NCI-H2081 treated with DMSO at 0.1 percent for 48 hours (cell line): ENCODE measurements around the gene MRPL20.

ENCODE experiments used
- DNase-seq: peaks from one replicate; lab custom pipeline; 2025; lab: John Stamatoyannopoulos, UW

Gene MRPL20

DNA sequence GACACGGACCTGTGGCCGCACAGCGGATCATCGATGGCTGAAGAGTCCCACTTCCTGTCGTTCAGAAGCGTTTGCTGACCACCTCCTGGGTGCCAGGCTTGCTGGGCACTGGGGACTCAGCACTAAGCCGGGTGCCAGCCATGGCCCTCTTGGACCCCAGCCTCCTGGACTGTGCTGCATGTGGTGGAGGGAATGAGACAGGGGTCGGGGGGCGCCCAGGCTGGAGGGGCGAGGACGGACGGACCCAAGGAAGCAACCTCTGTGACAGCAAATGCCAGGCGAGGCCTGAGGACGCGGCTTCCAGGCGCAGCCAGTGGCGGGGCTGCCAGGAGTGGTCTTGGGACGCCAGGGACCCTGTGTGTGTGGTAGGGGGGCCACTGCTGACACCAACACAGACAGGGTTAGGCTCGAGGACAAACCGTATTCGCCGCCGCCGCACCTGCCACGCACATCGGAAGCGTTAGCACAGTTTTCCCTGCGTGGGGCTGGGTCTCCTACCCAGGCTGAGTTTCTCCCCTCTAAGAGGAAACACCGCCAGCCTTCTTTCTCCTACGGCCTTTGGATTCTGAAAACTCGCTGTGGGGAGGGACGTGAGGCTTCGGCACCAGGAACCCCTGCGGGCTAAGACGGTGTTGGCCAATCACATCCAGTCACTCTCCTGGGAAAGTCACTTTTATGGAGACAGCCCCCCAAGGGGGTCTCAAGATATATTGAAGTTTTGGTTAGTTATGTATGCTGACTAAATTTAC lies 45.7 kb downstream of the MRPL20 start:
- no peak for DNase-seq

DNA sequence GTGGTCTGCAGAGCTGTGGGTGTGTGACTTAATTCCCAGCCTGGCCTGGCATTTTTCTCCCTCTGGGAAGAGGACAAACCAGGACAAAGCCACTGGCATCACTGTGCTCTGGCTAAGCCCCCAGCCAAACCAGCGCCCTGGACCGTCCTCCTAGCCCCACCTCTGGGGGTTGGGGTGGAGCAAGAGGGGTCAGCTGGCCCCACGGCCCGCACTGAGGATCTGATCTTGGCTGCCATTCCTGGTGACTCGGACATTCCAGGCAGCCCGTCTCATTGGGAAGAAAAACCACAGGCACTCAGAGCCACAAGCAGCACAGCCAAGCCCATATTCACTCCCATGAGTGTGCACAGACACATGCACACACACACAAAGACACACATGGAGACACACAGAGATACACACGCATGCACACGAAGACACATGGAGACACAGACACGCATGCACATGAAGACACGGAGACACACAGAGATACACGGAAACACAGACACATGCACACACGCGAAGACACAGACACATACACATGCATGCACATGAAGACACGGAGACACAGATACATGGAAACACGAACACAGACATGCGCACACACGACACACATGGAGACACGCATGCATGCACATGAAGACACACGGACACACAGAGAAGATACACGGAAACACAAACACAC lies 46.5 kb downstream of the MRPL20 start:
- no peak for DNase-seq

DNA sequence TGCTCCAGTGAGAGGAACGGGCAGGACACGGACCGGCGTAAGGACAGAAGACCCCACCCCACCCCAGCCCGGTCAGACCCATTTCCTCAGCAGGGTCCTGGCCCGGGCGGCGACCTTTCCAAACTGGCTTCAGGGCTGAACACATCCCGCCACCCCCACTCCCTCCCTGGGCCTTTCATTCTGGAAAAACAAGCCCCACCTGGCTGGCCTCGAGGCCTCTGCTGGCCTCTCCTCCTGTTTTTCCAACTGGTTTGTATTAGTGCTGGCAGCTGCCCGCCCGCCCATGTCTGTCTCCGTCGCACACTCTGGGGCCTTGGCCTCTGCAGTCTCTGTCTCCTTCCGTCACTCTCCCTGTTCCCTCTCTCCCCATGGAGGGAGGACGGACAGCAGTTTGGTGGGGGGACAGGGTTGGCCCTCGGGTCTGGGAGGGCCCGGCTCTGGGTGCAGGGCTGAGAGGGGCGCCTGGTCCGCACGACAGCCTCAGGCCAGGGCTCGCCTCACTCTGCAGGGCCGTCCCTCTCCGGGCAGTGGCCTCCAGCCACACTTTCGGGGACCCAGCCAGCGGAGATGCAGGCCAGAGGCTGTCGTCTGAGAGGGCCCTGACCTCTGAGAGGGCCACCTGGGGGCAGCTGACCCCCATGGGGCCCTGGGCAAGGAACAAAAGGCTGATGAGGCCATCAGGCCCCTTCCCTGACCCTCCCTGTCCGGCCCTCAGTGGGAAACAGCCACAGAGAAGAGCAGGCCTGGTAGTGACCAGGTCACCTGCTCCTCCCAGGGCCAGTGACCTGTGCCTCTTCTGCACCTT lies 47.2 kb downstream of the MRPL20 start:
- DNase-seq, result no peak

DNA sequence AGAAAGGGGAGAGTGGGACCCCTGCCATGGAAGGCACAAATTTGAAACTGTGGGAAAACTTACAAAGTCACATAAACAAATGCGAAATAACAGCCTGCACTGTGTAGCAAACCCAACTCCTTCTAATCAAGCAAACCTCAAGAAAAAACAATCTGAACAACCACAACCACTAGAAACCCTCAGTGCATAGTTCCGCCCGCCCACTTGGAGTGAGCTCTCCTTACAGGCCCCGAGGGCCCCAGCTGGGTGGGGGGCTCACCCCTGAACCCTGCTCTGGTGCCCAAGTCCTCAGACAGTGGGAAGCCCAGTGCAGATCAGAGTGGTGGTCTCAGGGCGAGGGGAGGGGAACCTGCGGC lies 47.8 kb downstream of the MRPL20 start:
- DNase-seq, result no peak

DNA sequence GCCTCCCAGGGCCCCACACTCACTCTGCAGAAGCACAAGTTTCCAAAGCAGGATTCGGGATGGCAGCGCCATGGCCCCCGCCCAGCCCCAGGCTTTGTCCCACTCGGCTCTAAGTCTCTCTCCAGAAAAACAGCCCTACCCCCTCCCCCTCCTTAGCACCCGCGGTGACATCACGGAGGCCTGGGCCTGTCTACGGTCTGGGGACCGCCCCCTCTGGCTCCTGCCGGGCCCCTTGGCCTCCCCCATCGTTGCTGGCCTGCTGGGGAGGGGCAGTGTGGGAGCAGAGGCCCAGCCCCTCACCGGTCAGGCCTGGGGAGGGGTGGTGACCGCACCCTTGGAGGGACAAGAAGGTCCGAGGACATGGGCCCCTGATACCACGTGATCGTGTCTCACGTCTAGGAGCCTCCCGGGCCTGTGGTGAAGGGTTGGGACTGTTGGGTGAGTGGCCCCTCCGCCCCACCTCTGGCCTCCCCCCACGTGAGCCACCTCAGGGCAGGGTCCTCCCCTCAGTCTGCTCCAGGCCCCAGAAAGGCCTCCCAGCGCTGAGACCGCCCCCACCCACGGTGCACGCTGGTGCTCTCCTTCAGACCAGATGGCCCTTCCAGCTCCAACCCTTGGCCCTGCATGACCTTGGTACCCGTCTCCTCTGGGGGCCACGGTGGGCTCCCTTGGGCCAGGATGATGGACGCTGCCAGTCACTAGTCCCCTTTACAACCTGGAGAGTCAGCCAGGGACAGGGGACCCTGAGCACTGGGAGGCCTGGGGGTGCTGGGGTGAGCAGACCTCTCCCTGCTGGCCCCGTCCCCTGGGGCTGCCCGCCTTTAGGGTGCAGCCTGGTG lies 48.4 kb downstream of the MRPL20 start, which contains the start of gene MXRA8:
Gene MXRA8 (minus strand): TSS at position 123 of the 839 bp plus-strand sequence. CDS start 51 bp downstream, at position 72.
- DNase-seq, result no peak

DNA sequence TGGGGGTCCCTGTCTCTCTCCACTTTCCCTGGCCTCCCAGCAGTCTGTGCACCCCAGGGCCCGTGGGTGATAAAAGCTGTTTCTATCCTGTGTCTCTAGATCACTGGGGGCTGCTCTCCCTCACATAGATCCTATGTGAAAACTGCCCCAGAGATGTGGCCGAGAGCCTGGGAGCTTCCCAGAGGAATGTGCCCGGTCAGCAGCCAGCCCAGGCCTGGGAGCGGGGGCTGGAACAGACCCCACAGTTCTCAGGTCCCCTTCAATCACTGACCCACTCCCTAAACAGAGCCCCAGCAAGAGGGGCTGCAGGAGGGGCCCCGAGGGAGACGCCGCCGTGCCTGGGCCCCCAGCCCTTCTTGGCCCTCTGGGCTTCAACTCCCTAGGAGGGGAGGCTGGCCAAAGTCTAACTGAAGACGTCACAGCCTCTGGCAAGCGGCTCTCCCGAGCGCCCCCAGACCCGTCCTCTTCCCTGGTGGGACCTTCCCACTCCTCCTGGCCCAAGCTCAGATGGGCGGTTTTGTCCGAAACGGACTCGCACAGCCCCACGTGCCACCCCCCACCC lies 49.1 kb downstream of the MRPL20 start:
- no peak for DNase-seq

DNA sequence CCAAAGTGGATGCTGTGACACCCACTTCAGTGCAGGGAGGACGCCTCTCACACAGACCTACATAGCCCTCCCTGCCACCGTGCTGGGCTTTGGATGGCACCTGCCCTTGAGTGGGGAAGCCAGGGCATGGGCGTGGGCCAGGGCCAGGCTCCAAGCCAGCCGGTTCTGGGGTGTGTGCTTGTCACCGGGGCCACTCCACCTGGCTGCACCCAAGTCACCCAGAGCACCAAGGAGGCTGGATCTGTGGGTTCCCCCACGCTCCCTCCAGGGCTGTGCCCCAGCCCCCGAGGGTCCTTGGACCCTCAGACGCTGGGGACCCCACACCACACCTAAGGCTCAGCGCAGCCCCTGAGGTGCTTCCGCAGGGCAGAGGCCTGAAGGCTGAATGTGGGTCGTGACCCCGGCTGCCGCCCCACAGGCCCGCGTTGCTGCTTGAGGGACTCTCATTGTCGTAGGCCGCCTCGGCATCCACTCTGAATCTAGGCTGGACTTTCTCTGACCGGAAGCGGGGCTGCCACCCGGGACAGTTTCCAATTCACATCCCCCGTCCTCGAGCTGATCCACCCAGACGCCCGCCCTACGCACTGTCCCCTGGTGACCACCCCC lies 50.2 kb downstream of the MRPL20 start:
- DNase-seq, result no peak

DNA sequence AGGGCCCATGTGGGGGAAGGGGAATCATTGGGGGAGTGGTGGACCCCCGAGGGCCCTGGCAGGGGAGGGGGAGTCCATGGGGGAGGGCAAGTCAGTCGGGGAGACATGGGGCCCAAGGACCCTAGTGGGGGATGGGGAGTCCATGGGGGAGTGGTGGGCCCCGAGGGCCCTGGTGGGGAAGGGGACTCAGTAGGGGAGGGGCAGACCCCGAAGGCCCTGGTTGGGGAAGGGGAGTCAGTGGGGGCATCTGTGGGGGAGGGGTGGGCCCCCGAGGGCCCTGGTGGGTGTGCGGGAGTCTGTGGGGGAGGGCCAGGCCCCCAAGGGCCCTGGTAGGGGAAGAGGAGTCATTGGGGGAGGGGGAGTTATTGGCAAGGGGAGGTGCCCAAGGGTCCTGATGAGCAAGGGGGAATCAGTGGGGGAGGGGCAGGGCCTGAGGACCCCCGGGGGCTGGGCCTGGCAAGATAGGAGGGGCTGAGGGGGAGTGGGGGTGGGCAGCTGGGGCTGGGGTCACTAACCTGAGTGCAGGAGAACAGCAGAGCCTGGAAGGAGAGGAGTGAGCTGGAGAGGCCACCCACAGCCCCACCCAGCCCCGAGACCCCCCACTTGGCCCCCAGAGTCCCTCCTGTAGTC lies 50.8 kb downstream of the MRPL20 start:
- DNase-seq, result no peak

DNA sequence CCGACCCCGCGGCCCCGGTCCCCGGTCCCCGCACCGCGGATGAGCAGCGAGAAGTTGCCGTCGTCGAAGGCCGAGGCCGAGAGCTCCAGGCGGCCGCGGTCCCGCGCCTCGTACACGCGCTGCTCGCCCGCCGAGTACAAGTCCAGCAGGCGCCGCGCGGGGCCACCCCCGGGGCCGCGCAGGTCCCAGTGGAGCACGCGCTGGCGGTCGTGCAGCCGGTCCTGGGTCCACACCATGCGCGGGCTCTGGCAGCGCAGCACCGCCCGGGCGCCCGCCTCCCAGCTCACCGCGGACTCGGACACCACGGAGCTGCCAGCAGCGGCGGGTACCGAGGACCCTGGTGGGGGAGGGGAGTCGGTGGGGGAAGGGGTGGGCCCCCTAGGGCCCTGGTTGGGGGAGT lies 51.7 kb downstream of the MRPL20 start:
- no peak for DNase-seq

DNA sequence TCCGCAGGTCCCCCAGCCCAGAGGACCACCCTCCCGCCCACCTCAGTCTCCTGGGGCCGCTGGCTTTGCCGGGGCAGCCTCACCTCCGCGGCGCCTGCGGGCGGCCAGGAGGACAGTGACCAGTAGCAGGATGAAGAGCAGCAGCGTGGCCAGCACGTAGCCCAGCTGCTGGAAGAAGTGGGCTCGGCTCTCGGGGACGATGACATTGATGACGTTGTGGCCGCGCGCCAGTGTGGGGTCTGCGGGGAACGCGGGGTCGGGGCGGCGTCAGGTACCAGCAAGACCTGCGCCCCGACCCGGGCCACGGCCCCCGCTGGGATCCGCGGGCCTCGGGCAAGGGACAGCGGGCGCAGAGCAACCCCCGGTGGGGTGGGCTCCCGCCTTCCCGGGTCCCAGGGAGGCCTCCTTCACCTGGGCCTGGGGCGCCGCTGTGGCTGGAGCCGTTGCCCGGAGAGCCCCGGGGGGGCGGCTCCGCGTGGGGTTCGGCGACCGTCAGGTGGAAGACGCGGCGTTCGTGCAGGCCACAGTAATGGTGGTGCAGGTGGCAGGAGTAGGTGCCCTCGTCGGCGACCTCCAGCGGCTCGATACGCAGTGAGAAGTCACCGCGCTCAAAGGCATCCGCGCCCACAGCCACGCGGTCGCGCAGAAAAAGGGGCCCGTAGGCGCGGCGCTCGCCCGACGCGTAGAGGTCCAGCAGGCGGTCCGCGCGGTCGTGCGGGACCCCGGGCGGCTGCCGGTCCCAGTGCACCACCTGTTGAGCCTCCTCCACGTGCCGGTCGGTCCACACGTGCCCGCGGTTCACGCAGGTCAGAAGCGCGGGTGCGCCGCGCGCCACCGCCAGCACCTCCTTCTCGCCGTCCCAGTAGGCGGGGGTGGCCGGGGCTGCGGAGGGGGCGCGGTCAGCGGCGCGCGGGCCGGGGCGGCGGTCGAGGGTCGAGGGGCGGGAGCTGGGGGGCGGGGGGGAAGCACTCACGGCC lies 52.5 kb downstream of the MRPL20 start:
- no peak for DNase-seq

DNA sequence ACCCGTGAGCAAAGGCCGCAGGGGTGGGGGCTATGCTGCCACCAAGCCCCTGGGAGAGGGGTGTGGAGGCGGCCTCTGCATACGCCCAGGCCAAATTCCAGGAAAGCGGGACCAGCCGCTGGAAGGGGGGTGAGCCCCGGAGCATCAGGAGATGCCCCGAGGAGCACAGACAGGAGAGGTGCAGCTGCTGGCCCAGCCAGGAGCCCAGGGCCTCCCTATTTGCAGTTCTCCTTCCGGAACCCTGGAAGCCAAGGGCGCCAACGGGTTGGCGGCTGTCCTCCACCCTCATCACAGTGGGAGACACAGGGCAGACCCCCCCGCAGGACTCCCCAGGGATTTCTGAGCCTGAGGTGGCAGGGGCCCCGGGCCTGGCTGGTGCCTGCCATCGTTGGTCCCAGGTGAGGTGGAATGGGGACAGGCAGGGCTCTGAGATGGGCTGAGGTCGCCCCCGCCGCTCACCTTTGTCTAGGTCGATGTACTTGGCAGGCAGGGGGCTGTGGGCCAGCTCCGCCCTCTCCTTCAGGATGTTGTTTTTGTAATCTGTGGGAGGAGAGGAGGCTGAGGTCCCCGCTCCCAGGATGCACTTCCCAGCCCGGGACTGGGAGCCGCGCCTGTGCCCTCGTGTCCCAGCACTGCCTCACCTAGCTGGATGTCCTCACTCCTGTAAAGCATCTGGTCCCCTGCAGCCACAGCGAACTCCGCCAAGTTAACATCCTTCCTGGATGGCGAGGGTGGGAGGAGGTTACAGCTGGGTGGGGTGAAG lies 53.5 kb downstream of the MRPL20 start:
- no peak for DNase-seq

DNA sequence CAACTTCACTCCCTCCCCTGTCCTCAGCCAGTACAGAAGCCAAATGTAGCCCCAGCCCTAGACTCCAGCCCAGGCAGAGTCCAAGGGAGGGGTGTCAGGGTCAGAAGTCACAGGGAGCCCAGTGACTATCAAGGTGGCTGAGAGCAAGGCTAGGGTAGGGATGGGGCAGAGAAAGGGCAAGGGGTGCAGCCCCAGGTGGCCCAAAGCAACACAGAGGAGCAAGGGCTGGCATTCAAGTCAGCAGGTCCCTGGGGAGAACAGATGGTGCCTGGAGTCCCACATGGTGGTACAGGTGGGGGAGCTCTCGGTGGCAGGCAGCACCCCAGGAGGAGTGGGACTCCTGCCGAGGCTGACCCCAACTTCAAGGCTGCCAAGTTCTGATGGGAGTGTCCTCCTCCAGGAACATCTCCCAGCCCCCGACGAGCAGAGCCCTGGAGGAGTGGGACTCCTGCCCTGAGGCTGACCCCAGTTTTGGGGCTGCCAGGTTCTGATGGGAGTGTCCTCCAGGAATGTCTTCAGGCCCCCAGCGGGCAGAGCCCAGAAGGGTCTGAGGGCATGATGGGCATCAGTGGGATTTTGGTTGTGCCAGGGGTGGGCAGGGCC lies 54.2 kb downstream of the MRPL20 start:
- DNase-seq, result no peak
